Effector memory CD8-positive, alpha-beta T cell (primary cell): ENCODE results near the gene OLIG1.

Experiments
- ATAC-seq: fragments of 150-1000 bp; cut with Tn5 transposase; replicated peaks from 2 replicates; pipeline ENCODE4 v1.10.0; 2021; ENCODE audit warnings: mild to moderate bottlenecking, moderate library complexity
- DNase-seq, 3 experiments: peaks; one replicate each; pipeline ENCODE4 v3.0.0; 2021
- H3K27ac Mint-ChIP-seq, 2 donors: one replicate each; pipeline ENCODE4 v1.8.0; 2022; ENCODE audit warnings: mild to moderate bottlenecking in 2 of 2, mixed read lengths in 2 of 2, moderate library complexity in 2 of 2
- H3K27me3 Mint-ChIP-seq, 2 donors: one replicate each; pipeline ENCODE4 v1.8.0; 2022; ENCODE audit warnings: mixed read lengths in 2 of 2
- H3K36me3 Mint-ChIP-seq: one replicate; pipeline ENCODE4 v1.8.0; 2022; ENCODE audit warnings: mild to moderate bottlenecking, moderate library complexity, mixed read lengths; ENCODE audit not compliant: insufficient read depth
- H3K4me1 Mint-ChIP-seq, 2 donors: one replicate each; pipeline ENCODE4 v1.8.0; 2022; ENCODE audit warnings: low read depth in 2 of 2, mixed read lengths in 2 of 2
- H3K4me3 Mint-ChIP-seq, 2 donors: one replicate each; pipeline ENCODE4 v1.8.0; 2022; ENCODE audit warnings: mild to moderate bottlenecking in 2 of 2, mixed read lengths in 2 of 2, moderate library complexity in 2 of 2
- H3K9me3 Mint-ChIP-seq, 2 donors: one replicate each; pipeline ENCODE4 v1.8.0; 2022; ENCODE audit warnings: mixed read lengths in 2 of 2

The OLIG1 gene

DNA sequence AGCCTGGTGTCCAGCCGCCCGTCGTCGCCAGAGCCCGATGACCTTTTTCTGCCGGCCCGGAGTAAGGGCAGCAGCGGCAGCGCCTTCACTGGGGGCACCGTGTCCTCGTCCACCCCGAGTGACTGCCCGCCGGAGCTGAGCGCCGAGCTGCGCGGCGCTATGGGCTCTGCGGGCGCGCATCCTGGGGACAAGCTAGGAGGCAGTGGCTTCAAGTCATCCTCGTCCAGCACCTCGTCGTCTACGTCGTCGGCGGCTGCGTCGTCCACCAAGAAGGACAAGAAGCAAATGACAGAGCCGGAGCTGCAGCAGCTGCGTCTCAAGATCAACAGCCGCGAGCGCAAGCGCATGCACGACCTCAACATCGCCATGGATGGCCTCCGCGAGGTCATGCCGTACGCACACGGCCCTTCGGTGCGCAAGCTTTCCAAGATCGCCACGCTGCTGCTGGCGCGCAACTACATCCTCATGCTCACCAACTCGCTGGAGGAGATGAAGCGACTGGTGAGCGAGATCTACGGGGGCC is 43.0 kb upstream of the OLIG1 start:
- Mint-ChIP-seq H3K27ac (peak overlapping the region in 1 of 2 donors; percentile 85), H3K9me3 (no peaks in the 10 kb centered on the region), H3K27me3 (peaks cover 87 to 95% of the 10 kb centered on the region in 2 donors), H3K4me1 (peaks cover 33 to 38% of the 10 kb centered on the region in 2 donors), H3K36me3 (peaks cover 22% of the 10 kb centered on the region), H3K4me3 (peak overlapping the region; percentile 56 to 73)
- no peak for ATAC-seq
- DNase-seq: no peak

DNA sequence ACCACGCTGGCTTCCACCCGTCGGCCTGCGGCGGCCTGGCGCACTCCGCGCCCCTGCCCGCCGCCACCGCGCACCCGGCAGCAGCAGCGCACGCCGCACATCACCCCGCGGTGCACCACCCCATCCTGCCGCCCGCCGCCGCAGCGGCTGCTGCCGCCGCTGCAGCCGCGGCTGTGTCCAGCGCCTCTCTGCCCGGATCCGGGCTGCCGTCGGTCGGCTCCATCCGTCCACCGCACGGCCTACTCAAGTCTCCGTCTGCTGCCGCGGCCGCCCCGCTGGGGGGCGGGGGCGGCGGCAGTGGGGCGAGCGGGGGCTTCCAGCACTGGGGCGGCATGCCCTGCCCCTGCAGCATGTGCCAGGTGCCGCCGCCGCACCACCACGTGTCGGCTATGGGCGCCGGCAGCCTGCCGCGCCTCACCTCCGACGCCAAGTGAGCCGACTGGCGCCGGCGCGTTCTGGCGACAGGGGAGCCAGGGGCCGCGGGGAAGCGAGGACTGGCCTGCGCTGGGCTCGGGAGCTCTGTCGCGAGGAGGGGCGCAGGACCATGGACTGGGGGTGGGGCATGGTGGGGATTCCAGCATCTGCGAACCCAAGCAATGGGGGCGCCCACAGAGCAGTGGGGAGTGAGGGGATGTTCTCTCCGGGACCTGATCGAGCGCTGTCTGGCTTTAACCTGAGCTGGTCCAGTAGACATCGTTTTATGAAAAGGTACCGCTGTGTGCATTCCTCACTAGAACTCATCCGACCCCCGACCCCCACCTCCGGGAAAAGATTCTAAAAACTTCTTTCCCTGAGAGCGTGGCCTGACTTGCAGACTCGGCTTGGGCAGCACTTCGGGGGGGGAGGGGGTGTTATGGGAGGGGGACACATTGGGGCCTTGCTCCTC is 42.3 kb upstream of the OLIG1 start:
- Mint-ChIP-seq H3K9me3 (no peaks in the 10 kb centered on the region), H3K27me3 (peaks cover 87 to 95% of the 10 kb centered on the region in 2 donors), H3K4me3 (peak overlapping the region; percentile 65 to 73), H3K36me3 (peaks cover 17% of the 10 kb centered on the region), H3K27ac (no peak overlapping the region), H3K4me1 (peaks cover 31 to 34% of the 10 kb centered on the region in 2 donors)
- DNase-seq: no peak
- ATAC-seq: peak; percentile 42

DNA sequence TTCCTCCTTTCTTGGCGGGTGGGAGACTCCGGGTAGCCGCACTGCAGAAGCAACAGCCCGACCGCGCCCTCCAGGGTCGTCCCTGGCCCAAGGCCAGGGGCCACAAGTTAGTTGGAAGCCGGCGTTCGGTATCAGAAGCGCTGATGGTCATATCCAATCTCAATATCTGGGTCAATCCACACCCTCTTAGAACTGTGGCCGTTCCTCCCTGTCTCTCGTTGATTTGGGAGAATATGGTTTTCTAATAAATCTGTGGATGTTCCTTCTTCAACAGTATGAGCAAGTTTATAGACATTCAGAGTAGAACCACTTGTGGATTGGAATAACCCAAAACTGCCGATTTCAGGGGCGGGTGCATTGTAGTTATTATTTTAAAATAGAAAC is 41.7 kb upstream of the OLIG1 start:
- peaks cover 28 to 33% of the 10 kb centered on the region in 2 donors for H3K4me1 Mint-ChIP-seq
- DNase-seq: no peak
- H3K4me3 Mint-ChIP-seq: peak overlapping the region; percentile 65 to 67
- peaks cover 84 to 91% of the 10 kb centered on the region in 2 donors for H3K27me3 Mint-ChIP-seq
- no peak for ATAC-seq
- no peak overlapping the region for H3K27ac Mint-ChIP-seq
- H3K9me3 Mint-ChIP-seq: no peaks in the 10 kb centered on the region
- H3K36me3 Mint-ChIP-seq: peaks cover 14% of the 10 kb centered on the region

DNA sequence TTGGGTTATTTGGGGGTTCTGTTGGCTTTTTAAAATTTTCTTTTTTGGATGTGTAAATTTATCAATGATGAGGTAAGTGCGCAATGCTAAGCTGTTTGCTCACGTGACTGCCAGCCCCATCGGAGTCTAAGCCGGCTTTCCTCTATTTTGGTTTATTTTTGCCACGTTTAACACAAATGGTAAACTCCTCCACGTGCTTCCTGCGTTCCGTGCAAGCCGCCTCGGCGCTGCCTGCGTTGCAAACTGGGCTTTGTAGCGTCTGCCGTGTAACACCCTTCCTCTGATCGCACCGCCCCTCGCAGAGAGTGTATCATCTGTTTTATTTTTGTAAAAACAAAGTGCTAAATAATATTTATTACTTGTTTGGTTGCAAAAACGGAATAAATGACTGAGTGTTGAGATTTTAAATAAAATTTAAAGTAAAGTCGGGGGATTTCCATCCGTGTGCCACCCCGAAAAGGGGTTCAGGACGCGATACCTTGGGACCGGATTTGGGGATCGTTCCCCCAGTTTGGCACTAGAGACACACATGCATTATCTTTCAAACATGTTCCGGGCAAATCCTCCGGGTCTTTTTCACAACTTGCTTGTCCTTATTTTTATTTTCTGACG is 41.1 kb upstream of the OLIG1 start:
- Mint-ChIP-seq H3K27me3 (peaks cover 78 to 87% of the 10 kb centered on the region in 2 donors), H3K4me1 (peaks cover 24 to 30% of the 10 kb centered on the region in 2 donors), H3K9me3 (no peaks in the 10 kb centered on the region), H3K27ac (peak overlapping the region in 1 of 2 donors; percentile 46), H3K4me3 (peak overlapping the region; percentile 65 to 67), H3K36me3 (peaks cover 12% of the 10 kb centered on the region)
- DNase-seq (peak in 2 of 3 experiments; percentile 22 to 33), ATAC-seq (peak; percentile 64)

DNA sequence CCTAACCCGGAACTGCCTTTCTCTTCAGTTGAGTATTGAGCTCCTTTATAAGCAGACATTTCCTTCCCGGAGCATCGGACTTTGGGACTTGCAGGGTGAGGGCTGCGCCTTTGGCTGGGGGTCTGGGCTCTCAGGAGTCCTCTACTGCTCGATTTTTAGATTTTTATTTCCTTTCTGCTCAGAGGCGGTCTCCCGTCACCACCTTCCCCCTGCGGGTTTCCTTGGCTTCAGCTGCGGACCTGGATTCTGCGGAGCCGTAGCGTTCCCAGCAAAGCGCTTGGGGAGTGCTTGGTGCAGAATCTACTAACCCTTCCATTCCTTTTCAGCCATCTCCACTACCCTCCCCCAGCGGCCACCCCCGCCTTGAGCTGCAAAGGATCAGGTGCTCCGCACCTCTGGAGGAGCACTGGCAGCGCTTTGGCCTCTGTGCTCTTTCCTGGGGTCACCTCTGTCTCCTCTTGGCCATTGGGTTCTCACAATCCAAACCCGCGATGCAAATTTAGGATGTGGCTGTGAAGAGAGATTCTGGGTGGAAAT is 40.5 kb upstream of the OLIG1 start:
- Mint-ChIP-seq H3K9me3 (no peaks in the 10 kb centered on the region), H3K4me3 (peak overlapping the region; percentile 65 to 67), H3K4me1 (peaks cover 18 to 26% of the 10 kb centered on the region in 2 donors), H3K27ac (no peak overlapping the region), H3K27me3 (peaks cover 77 to 87% of the 10 kb centered on the region in 2 donors), H3K36me3 (peaks cover 12% of the 10 kb centered on the region)
- DNase-seq (no peak), ATAC-seq (no peak)

DNA sequence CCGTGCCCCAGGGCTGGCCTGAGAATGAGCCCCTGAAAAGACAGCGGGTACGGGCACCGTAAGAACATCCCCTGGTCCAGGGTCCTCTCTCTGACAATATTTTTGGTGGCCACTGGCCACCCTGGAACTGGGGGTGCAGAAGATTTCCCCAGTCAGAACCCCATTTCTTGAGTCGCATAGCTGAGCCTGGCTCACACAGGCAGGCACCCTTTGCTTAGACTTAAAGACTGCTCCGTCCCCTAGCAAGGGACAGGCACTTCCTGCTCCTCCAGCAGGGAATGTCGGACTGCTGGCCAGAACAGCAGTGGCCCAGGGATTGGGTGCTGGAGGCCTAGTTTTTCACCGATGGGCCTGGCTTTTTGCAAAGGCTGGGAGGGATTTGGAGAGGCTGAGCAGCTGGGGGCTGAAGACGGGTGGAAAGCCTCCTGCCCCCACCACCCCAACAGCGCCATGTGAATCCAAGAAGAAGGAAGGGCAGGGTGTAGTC is 39.9 kb upstream of the OLIG1 start:
- ATAC-seq (no peak), DNase-seq (no peak)
- peak overlapping the region; percentile 65 to 67 for H3K4me3 Mint-ChIP-seq
- H3K4me1 Mint-ChIP-seq: peaks cover 18 to 26% of the 10 kb centered on the region in 2 donors
- peaks cover 73 to 82% of the 10 kb centered on the region in 2 donors for H3K27me3 Mint-ChIP-seq
- peaks cover 12% of the 10 kb centered on the region for H3K36me3 Mint-ChIP-seq
- no peak overlapping the region for H3K27ac Mint-ChIP-seq
- no peaks in the 10 kb centered on the region for H3K9me3 Mint-ChIP-seq

DNA sequence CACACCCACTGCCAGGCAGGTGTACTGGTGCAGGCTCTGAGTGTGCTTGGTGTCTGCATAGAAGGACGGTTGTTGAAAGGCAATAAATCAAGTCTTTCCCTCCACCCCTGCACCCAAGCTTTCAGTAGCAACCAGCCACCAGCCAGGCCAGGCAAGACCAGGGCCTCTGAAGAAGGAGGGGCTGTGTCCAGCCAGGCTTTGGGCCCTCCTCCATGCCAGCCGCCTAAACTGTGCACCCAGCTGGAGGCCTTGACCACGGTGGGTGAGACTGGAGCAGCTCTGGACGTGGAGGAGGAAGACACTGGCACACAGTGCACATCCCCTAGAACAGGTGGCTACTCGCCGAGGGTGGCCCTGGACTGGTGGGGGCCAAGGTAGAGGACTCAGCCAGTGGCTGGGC is 39.3 kb upstream of the OLIG1 start:
- Mint-ChIP-seq H3K4me3 (no peak overlapping the region), H3K27ac (no peak overlapping the region), H3K4me1 (peaks cover 18 to 26% of the 10 kb centered on the region in 2 donors), H3K27me3 (peaks cover 70 to 76% of the 10 kb centered on the region in 2 donors), H3K9me3 (no peaks in the 10 kb centered on the region), H3K36me3 (peaks cover 12% of the 10 kb centered on the region)
- no peak for DNase-seq
- no peak for ATAC-seq

DNA sequence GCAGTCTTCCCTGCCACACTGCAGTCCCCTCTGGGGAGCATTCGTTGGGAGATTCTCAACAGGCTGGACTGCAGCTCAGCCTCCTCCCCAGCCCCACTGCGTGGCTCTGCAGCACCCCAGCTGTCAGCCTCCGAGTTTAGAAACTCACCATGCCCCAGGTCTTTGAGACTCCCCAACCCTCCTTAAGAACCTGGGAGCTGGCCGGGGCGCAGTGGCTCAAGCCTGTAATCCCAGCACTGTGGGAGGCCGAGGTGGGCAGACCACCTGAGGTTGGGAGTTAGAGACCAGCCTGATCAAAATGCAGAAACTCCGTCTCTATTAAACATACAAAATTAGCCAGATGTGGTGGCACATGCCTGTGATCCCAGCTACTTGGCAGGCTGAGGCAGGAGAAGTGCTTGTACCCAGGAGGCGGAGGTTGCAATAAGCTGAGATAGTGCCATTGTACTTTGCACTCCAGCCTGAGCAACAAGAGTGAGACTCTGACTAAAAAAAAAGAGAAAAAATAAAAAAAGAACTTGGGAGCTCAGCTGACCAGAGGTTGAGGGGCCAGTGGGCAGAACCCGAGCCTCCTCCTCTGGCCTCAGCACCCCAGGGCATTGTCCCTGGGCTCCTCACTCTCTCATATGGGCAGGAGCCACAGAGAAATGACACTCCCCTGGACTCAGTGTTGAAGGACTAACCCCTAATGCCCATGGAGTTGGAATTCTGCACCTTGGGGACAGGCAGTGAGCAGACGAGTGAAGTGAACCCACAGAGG is 38.6 kb upstream of the OLIG1 start:
- Mint-ChIP-seq H3K27ac (no peak overlapping the region), H3K27me3 (peaks cover 63 to 69% of the 10 kb centered on the region in 2 donors), H3K4me1 (peaks cover 20 to 23% of the 10 kb centered on the region in 2 donors), H3K9me3 (no peaks in the 10 kb centered on the region), H3K36me3 (peaks cover 6% of the 10 kb centered on the region), H3K4me3 (no peak overlapping the region)
- ATAC-seq (no peak), DNase-seq (no peak)

DNA sequence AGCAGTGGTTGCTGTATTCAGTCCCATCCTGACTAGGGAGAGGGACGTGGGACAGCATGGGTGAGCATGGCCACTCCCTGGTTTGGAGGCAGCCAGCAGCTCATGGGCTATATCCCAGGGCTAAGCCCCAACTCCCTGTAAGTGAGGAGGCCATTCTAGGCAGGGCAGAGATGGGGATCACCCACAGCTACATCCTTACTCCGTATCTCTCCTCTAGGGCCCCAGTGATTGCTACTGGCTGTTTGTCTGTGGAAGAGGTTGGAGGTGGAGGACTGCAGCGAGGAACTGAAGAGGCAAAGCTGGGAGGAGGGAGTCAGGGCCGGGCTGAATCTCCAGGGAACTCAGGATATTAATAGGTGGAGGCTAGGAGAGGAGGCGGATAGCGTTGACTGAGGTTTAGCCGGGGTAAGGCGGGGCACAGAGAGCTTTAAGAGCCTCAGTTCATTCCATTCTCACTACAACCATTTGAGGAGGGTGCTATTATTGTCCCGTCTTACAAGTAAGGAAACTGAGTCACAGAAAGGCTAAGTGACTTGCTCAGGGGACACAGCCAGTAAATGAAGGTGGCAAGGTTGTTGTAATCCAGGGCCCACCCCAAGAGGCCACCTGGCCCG is 37.4 kb upstream of the OLIG1 start:
- Mint-ChIP-seq H3K9me3 (no peaks in the 10 kb centered on the region), H3K27ac (no peak overlapping the region), H3K36me3 (no peaks in the 10 kb centered on the region), H3K4me3 (no peak overlapping the region), H3K4me1 (peaks cover 26 to 27% of the 10 kb centered on the region in 2 donors), H3K27me3 (peaks cover 55 to 60% of the 10 kb centered on the region in 2 donors)
- ATAC-seq (no peak), DNase-seq (no peak)

DNA sequence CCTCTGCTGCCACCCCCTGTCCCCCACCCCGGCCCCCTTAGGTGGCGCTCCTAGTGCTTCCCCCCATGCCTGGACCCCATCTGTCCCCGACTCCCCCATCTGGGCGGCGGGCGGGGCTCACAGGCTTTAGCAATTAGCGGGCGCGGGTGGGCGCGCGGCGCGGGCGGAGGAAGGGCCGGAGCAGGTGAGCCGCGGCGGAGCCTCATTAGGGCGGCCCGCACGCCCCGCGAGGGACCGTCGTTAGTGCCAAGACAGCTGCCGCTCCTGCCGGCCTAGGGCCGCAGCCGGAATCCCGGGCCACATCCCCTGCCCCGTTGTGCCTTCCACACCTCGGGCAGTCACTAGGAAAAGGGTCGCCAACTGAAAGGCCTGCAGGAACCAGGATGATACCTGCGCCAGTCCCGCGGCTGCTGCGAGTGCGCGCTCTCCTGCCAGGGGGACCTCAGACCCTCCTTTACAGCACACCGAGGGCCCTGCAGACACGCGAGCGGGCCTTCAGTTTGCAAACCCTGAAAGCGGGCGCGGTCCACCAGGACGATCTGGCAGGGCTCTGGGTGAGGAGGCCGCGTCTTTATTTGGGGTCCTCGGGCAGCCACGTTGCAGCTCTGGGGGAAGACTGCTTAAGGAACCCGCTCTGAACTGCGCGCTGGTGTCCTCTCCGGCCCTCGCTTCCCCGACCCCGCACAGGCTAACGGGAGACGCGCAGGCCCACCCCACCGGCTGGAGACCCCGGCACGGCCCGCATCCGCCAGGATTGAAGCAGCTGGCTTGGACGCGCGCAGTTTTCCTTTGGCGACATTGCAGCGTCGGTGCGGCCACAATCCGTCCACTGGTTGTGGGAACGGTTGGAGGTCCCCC is 36.6 kb upstream of the OLIG1 start:
- ATAC-seq (no peak), DNase-seq (no peak)
- Mint-ChIP-seq H3K27ac (no peak overlapping the region), H3K4me3 (no peak overlapping the region), H3K4me1 (peaks cover 24 to 26% of the 10 kb centered on the region in 2 donors), H3K9me3 (no peaks in the 10 kb centered on the region), H3K36me3 (no peaks in the 10 kb centered on the region), H3K27me3 (peaks cover 51 to 54% of the 10 kb centered on the region in 2 donors)

DNA sequence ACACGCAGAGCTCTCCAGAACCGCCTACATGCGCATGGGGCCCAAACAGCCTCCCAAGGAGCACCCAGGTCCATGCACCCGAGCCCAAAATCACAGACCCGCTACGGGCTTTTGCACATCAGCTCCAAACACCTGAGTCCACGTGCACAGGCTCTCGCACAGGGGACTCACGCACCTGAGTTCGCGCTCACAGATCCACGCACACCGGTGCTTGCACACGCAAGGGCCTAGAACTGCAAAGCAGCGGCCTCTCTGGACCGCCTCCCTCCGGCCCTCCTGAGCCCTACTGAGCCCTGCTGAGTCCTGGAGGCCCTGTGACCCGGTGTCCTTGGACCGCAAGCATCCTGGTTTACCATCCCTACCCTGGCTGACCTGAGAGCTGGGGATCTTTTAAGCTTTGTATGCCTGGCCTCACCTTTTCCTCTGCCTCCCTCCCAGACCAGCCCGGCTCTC is 36.0 kb upstream of the OLIG1 start:
- Mint-ChIP-seq H3K4me1 (peaks cover 22% of the 10 kb centered on the region in 2 donors), H3K9me3 (no peaks in the 10 kb centered on the region), H3K27me3 (peaks cover 44 to 48% of the 10 kb centered on the region in 2 donors), H3K36me3 (no peaks in the 10 kb centered on the region), H3K27ac (no peak overlapping the region), H3K4me3 (no peak overlapping the region)
- no peak for DNase-seq
- no peak for ATAC-seq

DNA sequence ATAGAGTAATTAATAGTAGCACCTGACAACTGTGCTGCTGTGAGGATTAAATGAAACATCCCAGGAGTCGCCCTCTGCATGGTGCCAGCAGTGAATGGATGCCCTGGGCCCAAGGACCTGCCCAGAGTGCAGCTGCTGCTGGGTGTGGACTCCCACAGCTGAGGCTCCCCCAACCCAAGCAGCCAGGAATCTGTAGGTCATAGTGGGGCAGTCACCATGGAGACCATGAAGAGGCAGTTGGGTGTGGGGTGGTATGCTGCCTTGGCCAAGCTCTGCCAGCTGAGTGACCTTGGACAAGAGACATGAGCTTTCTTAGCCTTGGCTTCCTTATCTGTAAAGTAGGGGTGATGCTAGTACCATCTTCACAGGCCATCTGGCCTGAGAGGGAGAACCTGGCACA is 34.8 kb upstream of the OLIG1 start:
- no peak overlapping the region for H3K27ac Mint-ChIP-seq

More for the DNA sequence above, 34.8 kb upstream of the OLIG1 start:
- no peaks in the 10 kb centered on the region for H3K36me3 Mint-ChIP-seq
- H3K9me3 Mint-ChIP-seq: no peaks in the 10 kb centered on the region
- peaks cover 14 to 15% of the 10 kb centered on the region in 2 donors for H3K4me1 Mint-ChIP-seq
- ATAC-seq (no peak), DNase-seq (no peak)
- no peak overlapping the region for H3K4me3 Mint-ChIP-seq
- peaks cover 33 to 37% of the 10 kb centered on the region in 2 donors for H3K27me3 Mint-ChIP-seq
